K562 (cell line): ENCODE measurements around the gene DNAJC17. TPM values are rescaled to one million over a fixed set of nuclear protein-coding genes. Genes with fewer than 3 reads are reported as not detected.

Experiments
- ATAC-seq: fragments of 200-7000 bp; cut with Tn5 transposase; 3 replicates; pipeline ENCODE4 v1.9.1; 2020; ENCODE audit warnings: moderate library complexity
- BruUV-seq: library from RNA; stranded (reverse); fragments of 400-500 nt; replicated peaks from 2 replicates; lab custom pipeline; 2021; lab: Mats Ljungman, UMichigan
- CTCF ChIA-PET: fragments of 300-600 bp; formaldehyde crosslinking; extraction: SDS; loops from one replicate; lab custom pipeline; 2021; ENCODE audit warnings: low intra/inter-chr PET ratio; lab: Yijun Ruan, JAX
- POLR2A ChIA-PET: fragments of 300-600, 350-650 bp; sonication (Branson Sonifier 250); formaldehyde crosslinking; extraction: SDS; loops from one replicate; lab custom pipeline; 2021; ENCODE audit warnings: antibody characterized with exemption, inconsistent platforms; lab: Yijun Ruan, JAX
- DNase-seq, 4 experiments: peaks; one replicate each; pipeline versions ENCODE4 v3.0.0 to v3.0.0-alpha.2; 2011 to 2018; ENCODE audit warnings: low spot score in 3 of 4, mixed read lengths in 3 of 4; ENCODE audit errors: extremely low read depth in 1 of 4
- FAIRE-seq: peaks from 2 replicates; lab custom pipeline; 2011; peaks lifted over from hg19 to GRCh38; lab: Jason Lieb, UNC
- H2AFZ ChIP-seq: 2 replicates; pipeline ENCODE4 v1.6.0; 2011; ENCODE audit warnings: low read depth, low read length, control low read depth, inconsistent platforms
- H3K27ac ChIP-seq: fragments of 200-600 bp; 3 replicates; pipeline ENCODE4 v1.8.0; 2011; ENCODE audit warnings: low read depth, mild to moderate bottlenecking, control low read depth, inconsistent platforms, low read length, moderate library complexity, mixed read lengths; ENCODE audit errors: extremely low read depth
- H3K27me3 ChIP-seq, 2 experiments: fragments of 300-600 bp in 1 of 2; 2 replicates in 1 of 2; 3 replicates in 1 of 2; pipeline versions ENCODE4 v1.6.0 to v1.8.0; 2011; ENCODE audit warnings: inconsistent platforms in 2 of 2, low read length in 2 of 2, mild to moderate bottlenecking in 1 of 2, mixed read lengths in 1 of 2, moderate library complexity in 1 of 2; ENCODE audit not compliant: control insufficient read depth in 2 of 2, insufficient read depth in 2 of 2
- H3K36me3 ChIP-seq: fragments of 300-600 bp; 3 replicates; pipeline ENCODE4 v1.8.0; 2011; ENCODE audit warnings: mild to moderate bottlenecking, low read length, inconsistent platforms; ENCODE audit not compliant: control insufficient read depth, insufficient read depth
- H3K4me1 ChIP-seq, 2 experiments: fragments of 200-600 bp in 1 of 2; replicated peaks in 1 of 2; 2 replicates in 1 of 2; 3 replicates in 1 of 2; pipeline versions ENCODE4 v1.5.1 to v1.8.0; 2011; ENCODE audit warnings: inconsistent platforms in 2 of 2, low read length in 2 of 2, mild to moderate bottlenecking in 1 of 2, mixed read lengths in 1 of 2, moderate library complexity in 1 of 2; ENCODE audit not compliant: control insufficient read depth in 2 of 2, insufficient read depth in 2 of 2
- H3K4me2 ChIP-seq: 2 replicates; pipeline ENCODE4 v1.6.1; 2011; ENCODE audit warnings: low read length, control low read depth, inconsistent platforms, mixed read lengths; ENCODE audit not compliant: insufficient read depth
- H3K4me3 ChIP-seq: fragments of 200-600 bp; sonication (generic), shearing (Covaris generic); 2 replicates; pipeline ENCODE4 v1.5.1; 2016; ENCODE audit warnings: control low read depth, inconsistent platforms
- H3K79me2 ChIP-seq: fragments of 200-600 bp; 3 replicates; pipeline ENCODE4 v1.8.0; 2011; ENCODE audit warnings: low read length, inconsistent platforms; ENCODE audit not compliant: control insufficient read depth, insufficient read depth
- H3K9ac ChIP-seq, 2 experiments: 2 replicates each; pipeline versions ENCODE4 v1.6.0 to v1.6.1; 2011; ENCODE audit warnings: low read depth in 2 of 2, low read length in 2 of 2, control low read depth in 1 of 2, inconsistent platforms in 1 of 2, mild to moderate bottlenecking in 1 of 2, mixed read lengths in 1 of 2; ENCODE audit not compliant: insufficient read depth in 1 of 2
- H3K9me1 ChIP-seq: one replicate; pipeline ENCODE4 v1.6.0; 2011; ENCODE audit warnings: inconsistent platforms, mild to moderate bottlenecking, low read length, moderate library complexity; ENCODE audit not compliant: control insufficient read depth, insufficient read depth
- H3K9me3 ChIP-seq: replicated peaks from 2 replicates; pipeline ENCODE4 v1.5.1; 2011; ENCODE audit warnings: low read depth, low read length, inconsistent platforms; ENCODE audit not compliant: control insufficient read depth, insufficient read depth
- H4K20me1 ChIP-seq: replicated peaks from 2 replicates; pipeline ENCODE4 v1.6.1; 2011; ENCODE audit warnings: low read length, inconsistent platforms, mixed read lengths; ENCODE audit not compliant: control insufficient read depth, insufficient read depth
- ADNP ChIP-seq: fragments of 200-800 bp; sonication (Bioruptor generic); IDR thresholded peaks from 2 replicates; pipeline ENCODE4 v1.6.1; 2016; ENCODE audit warnings: missing genetic modification characterization, missing compliant biosample characterization
- ELK1 ChIP-seq: sonication (generic); formaldehyde crosslinking; IDR thresholded peaks from 2 replicates; pipeline ENCODE4 v1.8.1; 2022; ENCODE audit warnings: missing genetic modification reagents
- GABPB1 ChIP-seq: sonication (generic); formaldehyde crosslinking; IDR thresholded peaks from 2 replicates; pipeline ENCODE4 v1.8.0; 2022; ENCODE audit warnings: mild to moderate bottlenecking, missing genetic modification reagents
- PREB ChIP-seq: sonication (generic); formaldehyde crosslinking; IDR thresholded peaks from 2 replicates; pipeline ENCODE4 v1.8.1; 2023; ENCODE audit warnings: mild to moderate bottlenecking, missing genetic modification reagents
- PRMT5 ChIP-seq: sonication (generic); formaldehyde crosslinking; IDR thresholded peaks from 2 replicates; pipeline ENCODE4 v1.5.0; 2020; ENCODE audit warnings: missing genetic modification reagents
- TFAP4 ChIP-seq: sonication (generic); formaldehyde crosslinking; IDR thresholded peaks from 2 replicates; pipeline ENCODE4 v1.8.0; 2022; ENCODE audit warnings: missing genetic modification reagents, mild to moderate bottlenecking, moderate library complexity, borderline replicate concordance
- ZFX ChIP-seq: sonication (generic); formaldehyde crosslinking; IDR thresholded peaks from 2 replicates; pipeline ENCODE4 v1.8.0; 2022; ENCODE audit warnings: mild to moderate bottlenecking, missing genetic modification reagents, moderate library complexity
- ZNF140 ChIP-seq: fragments of 250-450 bp; sonication (Bioruptor Pico); IDR thresholded peaks from 2 replicates; pipeline ENCODE4 v1.8.0; 2021; ENCODE audit warnings: moderate library complexity, mild to moderate bottlenecking, inconsistent platforms
- ZNF354B ChIP-seq: fragments of 250-450 bp; sonication (Bioruptor Pico); IDR thresholded peaks from 2 replicates; pipeline ENCODE4 v1.4.0; 2020
- ZNF395 ChIP-seq: fragments of 200-800 bp; sonication (Bioruptor generic); IDR thresholded peaks from 2 replicates; pipeline ENCODE4 v1.6.1; 2017; ENCODE audit warnings: missing genetic modification characterization, missing compliant biosample characterization
- ZNF609 ChIP-seq: sonication (generic); formaldehyde crosslinking; IDR thresholded peaks from 2 replicates; pipeline ENCODE4 v1.8.1; 2023; ENCODE audit warnings: missing genetic modification reagents, mild to moderate bottlenecking, borderline replicate concordance
- WGBS: fragments of 100-300 bp; shearing (Covaris generic); methylation state at CpG from one replicate; pipeline ENCODE4 v1.1.6; 2016; ENCODE audit warnings: low coverage, mixed read lengths; ENCODE audit not compliant: insufficient coverage; ENCODE audit errors: missing lambda C conversion rate; 5-methylcytosine and 5-hydroxymethylcytosine counted together
- in situ Hi-C: fragments of 300-500 bp; cut with MboI; formaldehyde crosslinking; loops from 4 replicates; pipeline ENCODE4 v1.15.0; 2018; ENCODE audit warnings: inconsistent platforms, mixed read lengths
- intact Hi-C: fragments of 100-400 bp; cut with micrococcal nuclease; formaldehyde crosslinking; loops from 2 replicates; pipeline ENCODE4 v1.14.2; 2022
- polyA plus RNA-seq, 8 experiments: library from polyadenylated mRNA; depleted of rRNA in 4 of 8; stranded (reverse) in 5 of 8; unstranded in 3 of 8; fragments of >200 nt; fragmentation: Nextera tagmentation in 2 of 8; fragmentation: Illumina TruSeq in 1 of 8; extraction: Ambion mirVana in 2 of 8; extraction: Trizol in 1 of 8; gene quantifications; 2 replicates each; pipeline versions ENCODE4 v1.2.1 to v1.2.3, GENCODE V29; 2011 to 2014; ENCODE audit warnings: inconsistent platforms in 1 of 8, missing spikeins in 1 of 8
- total RNA-seq, 7 experiments: library from RNA; depleted of rRNA in 6 of 7; stranded (reverse); fragments of >200 nt in 6 of 7; fragmentation: Illumina TruSeq in 2 of 7; extraction: Trizol in 2 of 7; gene quantifications; 2 replicates each; pipeline versions ENCODE4 v1.2.1 to v1.2.3, GENCODE V29; 2011 to 2021; ENCODE audit warnings: low replicate concordance in 1 of 7

DNAJC17 gene
- total and polyA plus RNA-seq, 9 of the 15 experiments (the other 6 are each of a cell fraction or from before 2014, with no cell fraction given) = 2.4 to 79.4 (median 44.2) TPM

GRCh38 chr15:40826423-40827075, 19.3 kb upstream of the DNAJC17 start:
- Histone ChIP-seq H3K4me2 (peak overlapping the region; percentile 62), H2AFZ (no peak overlapping the region), H3K27me3 (no peaks in the 10 kb centered on the region), H3K9ac (no peak overlapping the region), H3K4me3 (no peak overlapping the region), H3K9me1 (no peaks in the 10 kb centered on the region), H4K20me1 (peaks cover 4% of the 10 kb centered on the region), H3K27ac (no peak overlapping the region; the same call in 2 of the 3 replicates), H3K36me3 (no peaks in the 10 kb centered on the region), H3K4me1 (peaks cover 5 to 28% of the 10 kb centered on the region in 2 experiments; a peak in 4 of 5 replicates), H3K79me2 (no peaks in the 10 kb centered on the region), H3K9me3 (no peaks in the 10 kb centered on the region)
- POLR2A ChIA-PET = interaction anchor here (0.6 to 0.7 kb wide), 4 partner anchors 12 to 1143 kb away, joined by 3 to 4 read pairs (median 3); no protein-coding TSS in a partner anchor
- intact Hi-C loops = no loop called here
- BruUV-seq = no TSS peak
- FAIRE-seq (no peak), ATAC-seq (no peak; the same call in 2 of the 3 replicates), DNase-seq (no peak)
- 17% methylated on average over 4 of the region's 4 CpGs for WGBS
- CTCF ChIA-PET = no interaction called here
- in situ Hi-C loops = no loop called here
- TF ChIP-seq PREB (CRISPR knock-in tag) = 0 out of 2 replicates have a peak, but pooled peaks have one; percentile 47
- no peak for TF ChIP-seq ELK1
- no peak; the same call in 1 of the 2 replicates for TF ChIP-seq ZNF609 (CRISPR knock-in tag)
- TF ChIP-seq TFAP4 = 0 out of 2 replicates have a peak, but pooled peaks have one; percentile 1
- TF ChIP-seq ZNF354B (CRISPR knock-in tag) = no peak
- TF ChIP-seq ZNF140 (CRISPR knock-in tag) = no peak
- TF ChIP-seq ZNF395 (CRISPR knock-in tag) = peak; percentile 35; the same call in 1 of the 2 replicates
- TF ChIP-seq ZFX (CRISPR knock-in tag) = peak; percentile 18; the same call in 1 of the 2 replicates
- TF ChIP-seq GABPB1 (CRISPR knock-in tag) = peak; percentile 3; the same call in 1 of the 2 replicates
- peak; percentile 69; the same call in 1 of the 2 replicates for TF ChIP-seq ADNP (tag)
- TF ChIP-seq PRMT5 = no peak
